Tibial nerve (tissue), 4 donors: ENCODE measurements around the gene TMEM218.

Experiments
- EP300 ChIP-seq, 2 donors: sonication (generic); formaldehyde crosslinking; IDR thresholded peaks; one replicate each; pipeline ENCODE4 v1.6.1; 2017; ENCODE audit warnings: antibody characterized with exemption in 2 of 2, mild to moderate bottlenecking in 1 of 2
- TF ChIP-seq, protein P1 (sequence below), 5 experiments: fragments of 200-600 bp in 3 of 5; fragments of 450-650 bp in 2 of 5; sonication (generic) in 3 of 5; IDR thresholded peaks; one replicate each; pipeline ENCODE4 v1.5.1; 2016 to 2019; ENCODE audit warnings: antibody characterized with exemption in 5 of 5, mild to moderate bottlenecking in 3 of 5, moderate library complexity in 2 of 5

DNA sequence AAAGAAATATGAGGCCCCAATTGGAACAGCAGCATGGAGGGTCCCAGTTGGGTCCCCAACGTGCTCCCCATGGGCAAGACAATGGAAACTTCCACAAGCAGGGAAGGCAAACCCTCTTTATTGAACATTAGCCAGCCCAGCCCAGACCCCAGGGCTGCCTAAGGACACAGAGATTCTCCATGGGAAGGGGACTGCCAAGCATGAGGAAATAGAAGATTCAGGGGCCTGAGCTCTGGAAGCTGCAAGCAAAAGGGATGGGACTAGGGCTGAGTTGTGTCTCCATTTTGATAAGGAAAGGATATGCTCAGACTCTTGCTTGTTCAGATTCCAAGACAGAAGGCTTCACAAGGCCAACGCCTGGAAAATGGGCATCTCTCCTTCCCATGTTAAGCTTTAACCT is 23.3 kb downstream of the TMEM218 start:
- no peak for TF ChIP-seq EP300 (IDR thresholded peaks at IDR 0.05)
- TF ChIP-seq, protein P1, sequence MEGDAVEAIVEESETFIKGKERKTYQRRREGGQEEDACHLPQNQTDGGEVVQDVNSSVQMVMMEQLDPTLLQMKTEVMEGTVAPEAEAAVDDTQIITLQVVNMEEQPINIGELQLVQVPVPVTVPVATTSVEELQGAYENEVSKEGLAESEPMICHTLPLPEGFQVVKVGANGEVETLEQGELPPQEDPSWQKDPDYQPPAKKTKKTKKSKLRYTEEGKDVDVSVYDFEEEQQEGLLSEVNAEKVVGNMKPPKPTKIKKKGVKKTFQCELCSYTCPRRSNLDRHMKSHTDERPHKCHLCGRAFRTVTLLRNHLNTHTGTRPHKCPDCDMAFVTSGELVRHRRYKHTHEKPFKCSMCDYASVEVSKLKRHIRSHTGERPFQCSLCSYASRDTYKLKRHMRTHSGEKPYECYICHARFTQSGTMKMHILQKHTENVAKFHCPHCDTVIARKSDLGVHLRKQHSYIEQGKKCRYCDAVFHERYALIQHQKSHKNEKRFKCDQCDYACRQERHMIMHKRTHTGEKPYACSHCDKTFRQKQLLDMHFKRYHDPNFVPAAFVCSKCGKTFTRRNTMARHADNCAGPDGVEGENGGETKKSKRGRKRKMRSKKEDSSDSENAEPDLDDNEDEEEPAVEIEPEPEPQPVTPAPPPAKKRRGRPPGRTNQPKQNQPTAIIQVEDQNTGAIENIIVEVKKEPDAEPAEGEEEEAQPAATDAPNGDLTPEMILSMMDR (IDR thresholded peaks at IDR 0.05) = no peak
